Esophagus muscularis mucosa (tissue), 3 donors: ENCODE measurements around the gene TOB2.

ENCODE experiments used
- CTCF ChIP-seq, 3 experiments: fragments of 200-600 bp in 2 of 3; fragments of 450-650 bp in 1 of 3; sonication (generic) in 2 of 3; IDR thresholded peaks; one replicate each; pipeline ENCODE4 v1.5.1; 2017 to 2019; ENCODE audit warnings: antibody characterized with exemption in 3 of 3, mild to moderate bottlenecking in 2 of 3, moderate library complexity in 1 of 3
- POLR2AphosphoS5 ChIP-seq, 2 donors: sonication (generic); formaldehyde crosslinking; IDR thresholded peaks; one replicate each; pipeline ENCODE4 v1.6.1; 2017; ENCODE audit warnings: antibody characterized with exemption in 2 of 2

DNA sequence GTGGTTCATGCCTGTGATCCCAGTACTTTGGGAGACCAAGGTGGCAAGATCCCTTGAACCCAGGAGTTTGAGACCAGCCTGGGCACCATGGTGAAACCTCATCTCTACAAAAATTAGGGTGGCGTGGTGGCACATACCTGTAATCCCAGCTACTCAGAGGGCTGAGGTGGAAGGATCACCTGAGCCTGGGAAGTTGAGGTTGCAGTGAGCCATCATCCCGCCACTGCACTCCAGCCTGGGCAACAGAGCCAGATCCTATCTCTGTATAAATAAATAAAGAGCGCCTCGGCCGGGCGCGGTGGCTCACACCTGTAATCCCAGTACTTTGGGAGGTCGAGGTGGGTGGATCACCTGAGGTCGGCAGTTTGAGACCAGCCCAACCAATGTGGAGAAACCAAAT, 27.9 kb downstream of the TOB2 start:
- TF ChIP-seq POLR2AphosphoS5 (IDR thresholded peaks at IDR 0.05) (no peak), CTCF (IDR thresholded peaks at IDR 0.05) (no peak)
